ENCODE measurements around the gene ERC2.

Gene ERC2

GRCh38 chr3:55691141-55691540 lies 777.1 kb downstream of the ERC2 start:
- no peak for DNase-seq

GRCh38 chr3:55690726-55691125 lies 777.5 kb downstream of the ERC2 start:
- DNase-seq = no peak

GRCh38 chr3:55690177-55690576 lies 778.1 kb downstream of the ERC2 start:
- no peak for DNase-seq

- no peak for DNase-seq
Measured at GRCh38 chr3:55688154-55688553, 780.1 kb downstream of the ERC2 start.

GRCh38 chr3:55687526-55687925 lies 780.7 kb downstream of the ERC2 start:
- no peak for DNase-seq

- no peak for DNase-seq
Measured at GRCh38 chr3:55686426-55687254, 781.6 kb downstream of the ERC2 start.

- DNase-seq = no peak
Measured at GRCh38 chr3:55683666-55684270, 784.5 kb downstream of the ERC2 start.

GRCh38 chr3:55682461-55682860 lies 785.8 kb downstream of the ERC2 start:
- DNase-seq = no peak

GRCh38 chr3:55678546-55679216 lies 789.6 kb downstream of the ERC2 start:
- DNase-seq = no peak

- no peak for DNase-seq
Measured at GRCh38 chr3:55676643-55677042, 791.6 kb downstream of the ERC2 start.

GRCh38 chr3:55675478-55675877 lies 792.8 kb downstream of the ERC2 start:
- DNase-seq = no peak

- no peak for DNase-seq
Measured at GRCh38 chr3:55673764-55674163, 794.5 kb downstream of the ERC2 start.

GRCh38 chr3:55669133-55669532 lies 799.1 kb downstream of the ERC2 start:
- no peak for DNase-seq

- no peak for DNase-seq
Measured at GRCh38 chr3:55668359-55668758, 799.9 kb downstream of the ERC2 start.

GRCh38 chr3:55664387-55664786 lies 803.9 kb downstream of the ERC2 start:
- no peak for DNase-seq

- no peak for DNase-seq
Measured at GRCh38 chr3:55662683-55663082, 805.6 kb downstream of the ERC2 start.

GRCh38 chr3:55661571-55661970 lies 806.7 kb downstream of the ERC2 start:
- DNase-seq = no peak

GRCh38 chr3:55661141-55661540 lies 807.1 kb downstream of the ERC2 start:
- DNase-seq = no peak

GRCh38 chr3:55660642-55661041 lies 807.6 kb downstream of the ERC2 start:
- no peak for DNase-seq

- DNase-seq = no peak
Measured at GRCh38 chr3:55659701-55660100, 808.6 kb downstream of the ERC2 start.

GRCh38 chr3:55658690-55659562 lies 809.3 kb downstream of the ERC2 start:
- no peak for DNase-seq

GRCh38 chr3:55658270-55658669 lies 810.0 kb downstream of the ERC2 start:
- no peak for DNase-seq

- DNase-seq = no peak
Measured at GRCh38 chr3:55655544-55655943, 812.7 kb downstream of the ERC2 start.

All from stimulated activated CD4-positive, alpha-beta T cell treated with anti-CD3 and anti-CD28 coated beads, Interleukin-2, amount 100 ng/mL, for 24 hours (primary cell).